GM12874 (cell line): ENCODE results near the gene PAQR5.

Experiments used
- TF ChIP-seq, protein P1 (sequence below): IDR thresholded peaks from 2 replicates; pipeline ENCODE4 v1.5.1; 2011; ENCODE audit warnings: low read depth, mild to moderate bottlenecking, control low read depth, low read length, moderate library complexity; ENCODE audit not compliant: insufficient read depth

PAQR5 gene

DNA sequence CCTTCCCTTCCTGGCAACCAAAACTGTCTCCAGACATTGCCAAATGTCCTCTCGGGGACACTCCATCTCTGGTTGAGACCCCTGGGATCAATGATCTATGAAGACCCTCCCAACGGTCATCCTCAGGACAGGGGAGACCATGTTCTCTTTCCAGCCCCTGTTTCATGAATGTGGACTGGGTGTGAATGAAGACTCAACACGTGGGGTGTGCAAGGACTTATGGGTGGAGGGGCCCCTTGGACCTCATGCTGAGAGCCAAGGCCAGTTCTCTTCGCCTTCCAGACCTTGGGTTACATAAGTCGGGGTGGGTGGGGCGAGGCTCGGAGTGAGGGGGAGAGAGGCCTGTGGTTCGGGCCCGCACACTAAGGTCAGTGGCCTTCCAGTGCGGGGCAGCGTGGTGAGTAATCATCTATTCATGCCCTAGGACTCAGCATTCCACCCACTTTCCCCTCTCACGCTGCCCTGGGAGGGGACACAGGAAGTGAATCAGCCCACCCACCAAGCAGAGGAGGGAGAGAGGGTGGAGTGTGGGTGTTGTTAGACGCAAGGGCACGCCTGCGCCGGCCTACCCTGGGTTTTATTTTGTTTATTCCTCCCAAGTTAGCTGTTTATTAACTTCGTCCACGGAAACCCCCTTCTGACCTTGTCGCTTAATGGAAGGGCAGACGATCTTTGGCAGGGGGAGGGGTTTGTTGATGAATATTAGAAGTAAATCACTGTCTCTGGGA lies 6.7 kb downstream of the PAQR5 start:
- TF ChIP-seq, protein P1, sequence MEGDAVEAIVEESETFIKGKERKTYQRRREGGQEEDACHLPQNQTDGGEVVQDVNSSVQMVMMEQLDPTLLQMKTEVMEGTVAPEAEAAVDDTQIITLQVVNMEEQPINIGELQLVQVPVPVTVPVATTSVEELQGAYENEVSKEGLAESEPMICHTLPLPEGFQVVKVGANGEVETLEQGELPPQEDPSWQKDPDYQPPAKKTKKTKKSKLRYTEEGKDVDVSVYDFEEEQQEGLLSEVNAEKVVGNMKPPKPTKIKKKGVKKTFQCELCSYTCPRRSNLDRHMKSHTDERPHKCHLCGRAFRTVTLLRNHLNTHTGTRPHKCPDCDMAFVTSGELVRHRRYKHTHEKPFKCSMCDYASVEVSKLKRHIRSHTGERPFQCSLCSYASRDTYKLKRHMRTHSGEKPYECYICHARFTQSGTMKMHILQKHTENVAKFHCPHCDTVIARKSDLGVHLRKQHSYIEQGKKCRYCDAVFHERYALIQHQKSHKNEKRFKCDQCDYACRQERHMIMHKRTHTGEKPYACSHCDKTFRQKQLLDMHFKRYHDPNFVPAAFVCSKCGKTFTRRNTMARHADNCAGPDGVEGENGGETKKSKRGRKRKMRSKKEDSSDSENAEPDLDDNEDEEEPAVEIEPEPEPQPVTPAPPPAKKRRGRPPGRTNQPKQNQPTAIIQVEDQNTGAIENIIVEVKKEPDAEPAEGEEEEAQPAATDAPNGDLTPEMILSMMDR, result no peak

DNA sequence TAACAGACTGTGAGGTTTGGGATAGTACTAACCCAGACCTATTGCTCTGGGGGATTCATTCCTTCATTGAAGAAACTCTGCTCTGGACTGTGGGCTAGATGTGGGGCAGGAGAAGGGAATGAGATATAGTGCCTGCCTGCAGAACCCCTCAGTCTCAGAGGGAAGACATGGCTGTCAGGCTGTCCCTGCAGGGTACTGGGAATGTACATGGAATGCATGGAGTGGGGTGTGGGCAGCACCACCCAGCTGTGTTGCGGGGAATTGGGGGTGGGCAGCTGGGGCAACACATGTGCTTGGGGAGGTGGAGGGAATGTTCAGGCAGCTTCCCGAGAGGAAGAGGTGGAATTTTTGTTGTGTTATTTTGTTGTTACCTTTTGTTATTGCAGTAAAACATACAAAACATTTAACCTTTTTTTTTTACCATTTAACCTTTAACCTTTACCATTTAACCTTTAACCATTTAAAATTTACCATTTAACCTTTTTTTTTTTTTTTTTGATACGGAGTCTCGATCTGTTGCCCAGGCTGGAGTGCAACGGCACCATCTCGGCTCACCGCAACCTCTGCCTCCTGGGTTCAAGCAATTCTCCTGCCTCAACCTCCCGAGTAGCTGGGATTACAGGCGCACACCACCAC lies 7.3 kb downstream of the PAQR5 start:
- TF ChIP-seq, protein P1, result no peak

DNA sequence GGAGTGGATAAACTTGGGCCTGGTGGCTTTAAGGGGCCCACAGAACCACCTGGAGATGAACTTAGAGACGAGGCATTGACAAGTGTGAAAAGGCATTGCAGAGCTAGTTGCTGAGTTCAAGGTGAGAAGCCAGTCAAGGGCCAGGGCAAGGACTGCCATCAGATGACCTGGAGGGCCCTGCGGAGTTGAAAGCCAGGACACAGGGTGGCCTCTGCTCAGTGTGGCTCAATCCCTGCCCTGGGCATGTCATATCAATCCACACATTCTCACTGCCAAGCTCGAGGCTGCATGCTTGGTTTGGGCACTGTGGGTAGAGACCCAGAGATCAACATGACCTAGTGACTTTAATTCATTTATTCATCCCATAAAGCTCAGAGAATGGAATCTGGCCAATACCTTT lies 9.2 kb downstream of the PAQR5 start:
- TF ChIP-seq, protein P1, result no peak

- TF ChIP-seq, protein P1, result no peak
Observed at GRCh38 chr15:69308949-69309348, 10.2 kb downstream of the PAQR5 start.

DNA sequence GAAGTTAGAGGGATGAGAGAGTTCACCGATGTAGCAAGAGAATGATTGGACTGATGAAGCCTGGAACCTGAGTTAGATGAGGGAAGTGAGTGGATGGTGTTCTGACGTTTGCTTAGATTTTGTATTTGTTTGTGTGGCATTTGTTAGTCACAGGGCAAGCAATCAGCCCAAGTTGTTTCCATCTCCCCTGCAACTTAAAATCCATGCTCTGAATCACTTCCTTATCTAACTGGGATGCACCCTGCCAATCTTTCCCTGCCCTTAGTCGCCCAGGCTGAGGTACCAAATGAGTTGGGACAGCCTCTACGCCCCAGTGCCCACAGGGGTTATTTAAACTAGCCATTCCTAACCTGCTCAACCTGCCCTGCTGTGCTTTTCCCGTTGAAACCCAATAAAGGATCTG lies 12.6 kb downstream of the PAQR5 start:
- TF ChIP-seq, protein P1, result no peak

GRCh38 chr15:69313432-69314000 lies 14.8 kb downstream of the PAQR5 start:
- TF ChIP-seq, protein P1, result no peak

- TF ChIP-seq, protein P1, result no peak
Observed at GRCh38 chr15:69314131-69314530, 15.4 kb downstream of the PAQR5 start.
